ENCODE data around the gene ISG20. TPM values are rescaled to one million over a fixed set of nuclear protein-coding genes. Genes with fewer than 3 reads are reported as not detected.
"Not testable (repeated sequence)": the region's sequence is repeated elsewhere in the genome, so short reads cannot be mapped to it uniquely, and the experiment has no call there.

Gene ISG20
- total and polyA plus RNA-seq, 8 donors, result 3.0 to 14.2 (median 7.2) TPM

GRCh38 chr15:88636654-88637053 is 2.2 kb upstream of the ISG20 start:
- DNase-seq (peak in 1 of 6 donors; percentile 39), ATAC-seq (no peak), FAIRE-seq (no peak)
- Histone ChIP-seq H3K27ac (peak overlapping the region in 2 of 4 donors; percentile 47 to 53), H3K4me1 (peaks cover 14 to 32% (median 17%) of the 10 kb centered on the region in 3 donors), H3K36me3 (no peaks in the 10 kb centered on the region), H3K4me3 (no peak overlapping the region), H3K27me3 (no peaks in the 10 kb centered on the region), H3K9me3 (no peaks in the 10 kb centered on the region)
- no peak for TF ChIP-seq CTCF (IDR thresholded peaks at IDR 0.05)
- intact Hi-C loops (cut with DNase I), result no loop called here
- WGBS, 2 donors, result 77 to 83% methylated on average over 5 of the region's 5 CpGs

- no peak overlapping the region for H3K4me3 ChIP-seq
- H3K27ac ChIP-seq, result peak overlapping the region in 2 of 4 donors; percentile 97 to 98
- intact Hi-C loops (cut with DNase I), result no loop called here
- TF ChIP-seq CTCF (IDR thresholded peaks at IDR 0.05), result no peak
- WGBS, 2 donors, result 79 to 81% methylated on average over 7 of the region's 7 CpGs
- DNase-seq, result peak in 1 of 6 donors; percentile 34
- FAIRE-seq, result no peak
- H3K4me1 ChIP-seq, result peaks cover 14 to 32% (median 17%) of the 10 kb centered on the region in 3 donors
- H3K36me3 ChIP-seq, result no peaks in the 10 kb centered on the region
- ATAC-seq, result no peak
- H3K9me3 ChIP-seq, result no peaks in the 10 kb centered on the region
- H3K27me3 ChIP-seq, result no peaks in the 10 kb centered on the region
Observed at GRCh38 chr15:88637436-88637835, 1.4 kb upstream of the ISG20 start.

GRCh38 chr15:88637841-88638625 is 783 bp upstream of the ISG20 start:
- WGBS, 2 donors, result 63 to 67% methylated on average over 7 of the region's 7 CpGs
- H3K4me1 ChIP-seq, result peaks cover 14 to 32% (median 17%) of the 10 kb centered on the region in 3 donors
- peak overlapping the region; percentile 89 to 98 (median 97) for H3K27ac ChIP-seq
- peak overlapping the region in 3 of 4 donors; percentile 3 to 45 (median 33) for H3K4me3 ChIP-seq
- H3K27me3 ChIP-seq, result no peaks in the 10 kb centered on the region
- TF ChIP-seq CTCF (IDR thresholded peaks at IDR 0.05), result no peak
- ATAC-seq (peak; percentile 4 to 15 (median 10)), DNase-seq (peak in 4 of 6 donors; percentile 43 to 61 (median 58)), FAIRE-seq (no peak)
- intact Hi-C loops (cut with DNase I), result no loop called here
- H3K36me3 ChIP-seq, result no peaks in the 10 kb centered on the region
- H3K9me3 ChIP-seq, result no peaks in the 10 kb centered on the region

- no peaks in the 10 kb centered on the region for H3K27me3 ChIP-seq
- intact Hi-C loops (cut with DNase I), result no loop called here
- WGBS, 2 donors, result 88 to 95% methylated on average over 12 of the region's 12 CpGs
- H3K27ac ChIP-seq, result no peak overlapping the region
- FAIRE-seq, result no peak
- H3K4me3 ChIP-seq, result no peak overlapping the region
- H3K4me1 ChIP-seq, result peaks cover 8 to 17% (median 8%) of the 10 kb centered on the region in 3 donors
- no peak for TF ChIP-seq CTCF (IDR thresholded peaks at IDR 0.05)
- H3K36me3 ChIP-seq, result no peaks in the 10 kb centered on the region
- ATAC-seq, result no peak
- H3K9me3 ChIP-seq, result no peaks in the 10 kb centered on the region
- no peak for DNase-seq
Observed at GRCh38 chr15:88641959-88642452, 3.2 kb downstream of the ISG20 start.

- WGBS, 2 donors, result 96% methylated on average over 11 of the region's 11 CpGs
- DNase-seq, result not testable (repeated sequence)
- peaks cover 8 to 18% (median 12%) of the 10 kb centered on the region in 3 donors for H3K4me1 ChIP-seq
Observed at GRCh38 chr15:88642514-88642913, 3.7 kb downstream of the ISG20 start.

More at GRCh38 chr15:88642514-88642913, 3.7 kb downstream of the ISG20 start:
- H3K27ac ChIP-seq; ATAC-seq; H3K4me3 ChIP-seq; H3K27me3 ChIP-seq; H3K36me3 ChIP-seq; intact Hi-C loops (cut with DNase I); FAIRE-seq; H3K9me3 ChIP-seq: not testable (repeated sequence)
